SKM-1 (cell line): Measurements from ENCODE around the gene TUBB.

ENCODE experiments used
- DNase-seq: peaks from one replicate; lab custom pipeline; 2025; ENCODE audit not compliant: unreplicated experiment; lab: John Stamatoyannopoulos, UW

The TUBB gene

DNA sequence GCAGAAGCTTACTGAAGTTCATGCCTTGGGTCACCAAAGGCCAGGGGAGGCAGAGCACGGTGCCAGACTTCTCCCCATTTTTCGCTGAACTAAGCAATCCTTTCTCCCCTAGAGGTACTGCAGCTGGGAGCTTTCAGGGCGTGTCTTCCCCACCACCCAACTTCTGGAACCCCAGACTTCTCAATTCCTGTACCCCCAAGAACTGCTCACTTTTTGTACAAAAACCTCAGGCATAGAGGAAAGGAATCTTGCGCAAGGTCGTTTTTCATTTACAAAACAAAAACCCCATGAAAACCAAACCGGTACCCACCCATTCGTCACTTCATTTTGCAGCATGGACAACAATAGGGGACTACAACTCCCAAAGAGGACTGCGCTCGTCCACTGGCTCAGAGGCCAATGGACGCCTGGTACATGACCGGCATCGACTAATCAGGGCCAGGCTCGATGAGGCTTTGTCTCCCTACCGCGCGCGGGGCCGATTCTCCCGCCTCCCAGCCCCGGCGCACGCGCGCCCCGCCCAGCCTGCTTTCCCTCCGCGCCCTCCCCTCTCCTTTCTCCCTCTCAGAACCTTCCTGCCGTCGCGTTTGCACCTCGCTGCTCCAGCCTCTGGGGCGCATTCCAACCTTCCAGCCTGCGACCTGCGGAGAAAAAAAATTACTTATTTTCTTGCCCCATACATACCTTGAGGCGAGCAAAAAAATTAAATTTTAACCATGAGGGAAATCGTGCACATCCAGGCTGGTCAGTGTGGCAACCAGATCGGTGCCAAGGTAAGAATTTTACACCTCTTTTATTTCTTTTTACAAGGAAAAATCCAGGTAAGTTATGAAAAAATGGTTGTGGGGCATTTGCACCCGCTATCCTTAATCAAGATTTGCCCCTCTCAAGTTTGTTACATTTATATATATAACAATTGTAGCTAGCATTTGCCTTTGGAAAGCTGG, at the start of gene TUBB:
TUBB (plus strand) TSS at position 562 of the 947 bp plus-strand sequence; CDS start at position 717, 155 bp downstream.
- DNase-seq = peak; percentile 85

DNA sequence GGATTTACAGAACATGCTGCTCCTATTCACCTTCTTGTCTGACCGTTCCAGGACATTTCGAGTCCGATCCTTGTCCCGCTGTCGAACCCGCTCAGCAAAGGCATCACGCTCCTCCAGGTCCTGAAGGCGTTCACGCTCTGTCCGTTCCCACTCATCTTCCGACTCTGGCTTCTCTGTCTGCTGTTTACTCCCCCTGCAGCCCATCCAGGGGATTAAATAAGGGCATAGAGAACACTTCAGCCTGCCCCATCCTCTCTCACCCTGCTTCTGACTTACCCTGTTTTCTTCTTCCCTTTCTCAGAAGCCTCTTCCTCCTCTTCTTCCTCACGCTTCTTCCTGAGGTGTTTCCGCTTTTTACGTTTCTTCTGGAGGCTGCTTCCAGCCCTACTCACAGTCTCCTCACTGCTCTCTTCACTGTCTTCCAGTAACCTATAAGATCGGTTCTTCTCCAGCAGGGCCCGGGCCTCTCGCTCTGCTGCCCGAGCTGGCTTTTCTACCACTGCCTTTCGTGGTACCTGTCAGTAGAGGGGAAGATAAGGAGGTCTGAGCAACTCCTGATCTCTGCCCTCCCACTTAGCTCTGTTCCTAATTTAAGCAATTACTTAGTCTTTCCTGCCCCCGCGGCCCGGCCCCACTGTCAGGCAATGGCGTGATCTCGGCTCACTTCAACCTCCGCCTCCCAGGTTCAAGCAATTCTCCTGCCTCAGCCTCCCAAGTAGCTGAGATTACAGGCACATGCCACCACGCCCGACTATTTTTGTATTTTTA, 49.2 kb upstream of the TUBB start:
- DNase-seq = no peak

GRCh38 chr6:30672445-30673253, 47.5 kb upstream of the TUBB start, which contains the start of gene DHX16:
Gene DHX16, minus strand, starts transcription at chr6:30673006. Its CDS starts 165 bp downstream, at chr6:30672841.
- DNase-seq = peak; percentile 92

DNA sequence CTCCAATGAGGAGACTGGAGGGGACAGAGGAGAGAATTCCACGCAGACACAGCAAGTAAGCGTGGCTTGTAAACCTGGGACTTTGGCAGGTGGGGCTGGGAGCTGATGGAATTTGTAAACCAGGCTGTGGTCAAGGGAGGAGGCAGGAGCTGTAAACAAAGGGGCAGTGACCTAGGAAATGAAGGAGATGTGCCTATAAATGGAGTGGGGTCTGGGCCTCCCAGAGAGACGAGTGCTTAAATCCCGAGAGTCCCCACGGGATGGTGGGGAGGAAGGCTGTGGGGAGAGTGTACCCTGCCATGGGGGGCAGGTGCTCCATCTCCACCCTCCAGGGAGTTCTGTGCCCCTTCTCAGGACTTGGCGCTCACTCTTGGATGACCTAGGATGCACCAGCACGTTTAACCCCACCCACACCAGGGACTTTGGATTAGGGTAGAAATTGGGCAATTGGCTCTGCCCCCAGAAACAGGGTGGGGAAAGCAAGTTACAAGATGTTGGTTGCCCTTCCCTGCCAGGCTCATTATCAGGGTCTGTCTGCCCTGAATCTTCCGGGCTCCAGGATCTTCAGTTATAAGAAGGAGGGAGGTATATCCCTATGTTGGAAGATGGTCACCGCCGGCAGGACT, 43.4 kb upstream of the TUBB start:
- DNase-seq = no peak

GRCh38 chr6:30678964-30679726, 41.0 kb upstream of the TUBB start:
- peak; percentile 38 for DNase-seq

DNA sequence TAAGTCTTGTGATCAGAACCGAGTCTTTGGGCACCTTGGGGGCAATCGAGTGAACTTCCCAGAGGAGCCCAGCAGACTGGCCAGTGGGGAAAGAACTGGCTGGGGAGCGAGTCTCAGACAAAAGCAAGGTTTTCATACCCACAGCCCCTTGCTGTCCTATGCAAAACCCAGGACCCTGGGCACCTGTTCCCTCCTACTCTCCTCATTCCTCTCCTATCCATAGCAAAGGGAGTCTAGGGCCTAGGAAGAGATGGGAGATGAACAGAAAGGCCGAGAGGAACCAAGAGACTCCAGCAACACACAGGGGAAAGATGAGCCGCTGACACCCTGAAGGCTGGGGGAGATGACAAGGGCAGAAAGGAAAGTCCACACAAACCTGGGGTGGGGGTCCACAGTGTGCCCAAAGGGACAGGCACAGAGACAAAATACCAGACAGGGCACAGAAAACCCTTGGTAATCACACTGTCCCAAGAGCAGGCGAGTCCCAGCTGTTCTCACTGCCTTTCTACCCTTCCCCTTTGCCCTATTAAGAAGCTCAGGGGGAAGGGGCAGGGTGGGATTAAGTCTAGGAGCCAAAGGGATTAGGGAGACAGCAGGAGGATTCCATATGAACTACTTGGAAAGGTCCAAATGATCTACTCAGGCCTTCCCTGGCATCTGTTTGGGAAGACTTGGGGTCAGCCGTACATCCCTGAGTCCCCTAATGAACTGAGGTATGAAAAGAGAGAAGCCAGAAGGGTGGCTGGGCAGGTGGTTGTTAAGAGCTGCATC, 40.2 kb upstream of the TUBB start:
- no peak for DNase-seq

- DNase-seq = no peak
Measured at GRCh38 chr6:30681766-30682142, 38.4 kb upstream of the TUBB start.

DNA sequence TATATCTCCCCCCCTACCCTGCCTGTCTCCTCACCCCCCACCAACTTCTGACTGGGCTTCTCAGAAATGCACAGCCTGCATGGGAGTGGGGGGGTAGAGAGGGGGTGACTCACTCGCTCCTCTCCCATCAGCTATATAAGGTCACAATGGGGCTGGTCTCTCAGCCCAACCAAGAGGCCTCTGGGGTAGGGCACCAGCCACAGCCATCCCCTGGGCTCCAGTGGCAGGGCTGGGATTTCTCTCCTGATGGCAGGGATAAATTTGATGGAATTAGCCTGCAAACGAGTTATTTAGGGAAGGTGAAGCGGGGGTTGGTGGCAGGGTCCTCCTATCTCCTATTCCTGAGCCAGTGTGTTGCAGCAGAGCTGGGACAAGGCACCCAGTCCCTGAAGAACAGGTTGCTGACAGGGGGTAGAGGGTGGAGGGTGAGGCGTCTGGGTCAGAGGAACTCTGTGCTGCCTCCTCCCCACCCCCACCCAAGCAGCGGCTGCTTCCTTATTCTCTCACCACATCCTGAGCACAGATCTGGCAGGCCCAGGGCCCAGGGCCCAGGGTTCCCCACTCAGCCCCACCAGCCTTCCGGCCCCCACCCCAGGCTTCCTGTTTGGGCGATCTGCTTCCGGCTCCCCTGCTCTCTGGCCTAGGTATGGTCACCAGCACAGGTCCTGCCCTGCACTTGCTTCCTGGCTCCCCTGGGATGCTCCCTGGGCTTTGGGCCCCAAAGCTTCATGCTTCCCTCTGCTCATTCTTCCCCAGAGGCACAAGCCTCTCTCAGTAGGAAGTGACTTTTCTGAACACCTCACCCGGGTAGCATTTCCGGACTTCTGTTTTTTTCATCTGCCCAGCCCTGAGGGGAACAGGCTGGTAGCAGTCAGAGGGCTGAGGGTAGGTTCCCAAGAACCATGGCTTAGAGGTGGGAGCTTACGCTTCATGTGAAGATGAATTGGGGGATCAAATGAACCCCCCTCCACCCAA, 37.7 kb upstream of the TUBB start:
- peak; percentile 95 for DNase-seq

DNA sequence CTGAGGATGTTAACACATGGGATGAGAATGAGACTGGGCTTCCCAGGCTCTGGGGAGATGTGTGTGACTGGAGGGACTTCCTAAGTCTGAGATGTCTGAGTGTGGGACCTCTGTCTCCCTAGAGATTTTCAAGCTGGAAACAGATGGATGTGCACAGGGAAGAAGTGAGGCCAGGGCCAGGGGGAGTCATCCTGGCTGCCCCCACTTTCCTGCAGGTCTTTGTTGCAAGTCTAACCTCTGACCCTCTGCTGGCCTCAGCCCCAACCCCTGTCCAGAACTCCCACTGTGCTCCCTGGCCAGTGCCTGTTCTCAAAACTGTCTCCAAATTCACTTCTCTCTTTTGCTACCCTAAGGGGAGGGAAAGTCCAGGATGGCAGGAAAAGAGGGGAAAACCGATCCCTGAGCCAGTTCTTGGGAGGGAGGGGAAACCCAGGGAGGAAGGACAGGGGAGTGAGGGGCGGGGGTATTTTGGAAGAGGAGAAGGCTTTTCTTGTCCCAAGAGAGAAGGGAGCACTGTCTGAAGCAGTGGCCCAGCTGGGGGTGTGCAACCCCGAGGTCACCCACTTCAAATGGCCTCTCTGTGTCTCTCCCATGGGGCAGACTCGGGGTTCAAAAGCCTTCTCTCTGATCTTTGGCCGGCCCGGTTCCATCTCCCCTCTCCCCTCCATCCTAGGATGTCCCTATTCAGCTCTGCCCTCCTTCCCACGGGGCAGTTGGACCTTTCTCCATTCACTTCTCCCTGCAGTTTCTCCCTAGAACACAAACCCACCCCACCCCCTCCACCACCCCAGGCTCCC, 36.8 kb upstream of the TUBB start:
- no peak for DNase-seq

DNA sequence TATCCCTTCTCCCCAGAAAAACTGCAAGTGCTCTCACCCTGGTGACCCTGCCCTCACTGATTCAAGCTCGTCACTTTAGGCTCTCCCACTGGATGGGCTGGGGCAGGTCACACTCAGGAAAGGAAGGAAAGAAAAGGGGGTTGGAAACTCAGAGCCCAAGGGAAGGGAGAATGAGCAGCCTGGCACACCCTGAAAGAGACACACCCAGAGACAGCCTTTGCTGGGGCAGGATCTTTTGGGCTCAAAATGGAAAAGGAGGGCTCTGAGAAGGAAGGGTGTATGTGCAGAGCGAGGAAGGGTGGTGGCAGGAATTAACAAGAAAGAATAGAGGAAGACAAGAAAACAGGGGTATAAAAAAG, 36.2 kb upstream of the TUBB start:
- DNase-seq = no peak

DNA sequence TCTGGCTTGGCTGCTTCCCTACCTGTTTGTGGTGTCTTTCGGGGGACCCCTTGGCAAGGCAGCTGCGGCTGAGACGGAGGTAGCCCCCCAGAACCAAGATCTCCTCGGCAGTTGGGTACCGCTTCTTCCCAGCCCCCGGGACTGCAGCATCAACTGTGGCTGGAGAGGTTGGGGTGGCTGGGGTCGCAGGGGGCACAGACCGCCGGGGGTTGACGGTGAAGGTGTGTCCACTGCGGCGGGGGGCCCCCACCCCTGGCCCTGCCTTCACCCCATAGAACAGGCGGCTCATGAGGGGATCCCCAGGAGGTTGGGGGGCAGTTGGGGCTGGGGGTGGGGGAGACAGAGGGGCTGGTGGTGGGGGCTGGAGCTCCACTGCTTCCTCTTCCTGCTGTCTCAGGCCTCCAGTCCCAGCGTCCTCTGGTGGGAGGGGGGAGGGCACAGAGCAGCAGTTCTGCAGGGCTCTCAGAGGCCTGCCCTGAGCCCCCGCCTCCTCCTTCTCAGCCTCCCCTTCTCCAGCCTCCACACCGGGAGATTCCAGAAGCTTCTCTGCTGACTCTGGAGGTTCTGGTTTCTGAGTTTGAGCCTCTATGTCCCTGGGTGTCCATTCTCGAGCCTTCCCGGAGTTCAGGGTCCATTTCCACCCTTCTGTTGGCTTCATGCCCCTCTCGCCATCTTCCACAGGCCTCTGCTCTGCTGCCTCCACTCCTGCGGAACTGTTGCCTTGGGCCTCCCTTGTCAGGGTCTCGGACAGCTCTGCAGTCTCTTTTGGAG, 35.6 kb upstream of the TUBB start:
- peak; percentile 47 for DNase-seq

DNA sequence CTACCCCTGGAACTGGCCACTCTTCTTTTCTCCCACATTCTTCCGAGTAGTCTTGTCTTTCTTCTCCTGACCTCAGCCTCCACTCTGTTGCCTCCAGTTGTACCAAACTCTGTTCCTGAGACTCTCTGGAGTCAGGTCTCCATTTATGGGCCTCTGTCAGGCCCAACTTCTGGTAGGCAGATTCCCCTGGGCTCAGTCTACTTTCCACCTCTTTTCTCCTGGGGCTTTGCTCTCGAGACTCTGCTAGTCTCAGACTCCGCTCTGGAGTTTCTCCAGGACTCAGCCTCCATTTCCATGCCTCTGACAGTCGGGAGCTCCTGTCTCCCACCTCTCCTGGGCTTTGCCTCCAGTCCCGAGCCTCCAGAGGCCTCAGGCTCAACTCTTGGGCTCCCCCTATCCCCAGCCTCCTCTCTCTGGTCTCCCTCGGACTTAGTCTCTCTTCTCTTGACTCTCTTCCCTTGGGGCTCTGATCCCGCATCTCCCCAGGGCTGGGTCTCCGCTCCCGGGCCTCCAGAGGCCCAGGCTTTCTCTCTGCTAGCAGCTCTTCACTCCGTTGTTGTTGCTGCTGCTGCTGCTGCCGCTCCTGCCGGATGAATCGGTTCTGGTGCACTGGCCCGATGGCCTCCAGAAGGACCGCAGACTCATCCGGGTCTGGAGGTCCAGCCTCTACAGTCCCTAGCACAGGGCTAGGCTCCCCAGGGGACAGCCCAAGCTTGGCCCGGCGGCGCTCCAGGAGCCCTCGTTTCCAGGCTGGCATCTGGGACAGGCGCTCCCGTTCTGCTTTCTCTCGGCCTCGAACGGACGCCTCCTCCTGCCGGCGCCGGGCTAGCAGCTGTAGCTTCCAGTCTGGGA, 34.8 kb upstream of the TUBB start:
- no peak for DNase-seq

GRCh38 chr6:30686009-30686907, 33.9 kb upstream of the TUBB start, which contains the start of gene PPP1R18:
Gene PPP1R18, minus strand, starts transcription at chr6:30686645. Its CDS starts 627 bp downstream, at chr6:30686018.
- DNase-seq = no peak

DNA sequence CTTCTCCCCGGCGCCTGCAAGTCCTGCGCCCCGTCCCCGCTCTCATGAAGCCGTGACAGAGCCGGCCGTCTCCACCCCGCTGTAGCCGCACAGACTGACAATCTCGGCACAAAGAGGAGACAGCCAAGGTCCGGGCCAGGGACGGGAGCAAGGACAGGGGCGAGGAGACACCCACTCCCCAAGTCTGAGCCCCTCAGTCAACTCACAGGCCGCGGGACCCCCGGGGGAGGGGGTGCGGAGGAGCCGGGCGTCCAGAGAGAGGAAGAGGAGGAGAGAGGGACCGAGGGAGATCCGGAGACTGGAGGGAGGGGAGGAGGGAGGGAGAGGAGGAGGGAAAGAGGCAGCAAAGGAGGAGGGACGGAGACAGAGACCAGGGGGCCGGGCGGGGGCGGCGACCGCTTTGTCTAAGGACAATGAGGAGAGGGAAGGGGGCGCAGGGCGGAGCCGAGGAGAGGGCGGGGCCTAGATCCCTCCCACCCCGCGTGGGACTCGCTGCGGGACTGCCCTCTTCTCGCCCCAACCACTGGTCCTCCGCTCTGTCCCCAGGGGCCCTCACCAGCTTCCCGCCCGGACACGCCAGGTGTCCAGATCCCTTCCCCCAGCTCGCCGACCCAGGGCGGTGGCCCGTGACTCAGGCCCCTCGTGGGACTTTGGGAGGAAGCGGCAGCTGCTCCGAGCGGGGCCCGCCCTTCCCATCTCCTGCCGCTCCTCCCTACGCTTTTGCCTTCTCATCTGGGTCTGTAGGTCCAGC, 33.1 kb upstream of the TUBB start:
- DNase-seq = peak; percentile 80
